ENCODE data around the gene RETSAT. TPM values are rescaled to one million over a fixed set of nuclear protein-coding genes. Genes with fewer than 3 reads are reported as not detected.

RETSAT gene
- total and polyA plus RNA-seq, 2 of the 13 experiments (the other 11 are each of a cell fraction or from before 2014, with no cell fraction given), result 46.7 to 61.0 TPM

DNA sequence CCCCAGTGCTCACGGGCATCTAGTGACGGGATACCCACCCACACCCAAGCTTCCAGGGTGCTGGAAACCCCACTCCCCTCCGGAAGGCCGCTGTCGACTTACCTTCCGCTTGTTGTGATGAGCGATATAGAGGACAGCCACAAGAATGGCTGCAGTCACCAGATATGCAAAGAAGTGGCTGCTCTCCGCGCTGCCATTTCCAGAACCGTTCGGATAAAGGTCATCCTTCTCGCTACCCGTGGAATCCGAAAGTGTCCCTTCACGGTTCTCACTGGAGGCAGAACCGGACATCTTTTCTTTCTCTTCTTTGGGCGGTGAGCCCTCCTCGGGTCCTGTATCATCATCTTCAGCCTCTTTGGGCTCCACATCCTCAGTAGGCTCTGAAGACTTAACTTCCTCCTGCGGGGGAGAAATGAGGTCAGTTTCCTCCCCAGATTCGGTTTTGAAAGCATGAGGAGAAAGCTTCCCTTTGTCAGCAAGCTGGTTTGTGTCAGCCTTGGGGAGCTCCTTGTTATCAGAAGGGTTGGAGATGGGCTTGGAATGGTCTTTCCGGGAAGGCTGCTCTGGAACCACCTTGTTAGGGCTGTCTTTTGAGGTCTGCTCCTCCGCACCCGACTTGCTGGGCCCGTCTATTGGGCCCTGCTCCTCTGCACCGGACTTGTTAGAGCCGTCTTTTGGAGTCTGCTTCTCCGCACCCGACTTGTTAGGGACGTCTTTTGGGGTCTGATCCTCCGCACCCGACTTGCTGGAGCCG, 27.7 kb downstream of the RETSAT start (continued):
- TF ChIP-seq, protein P1, sequence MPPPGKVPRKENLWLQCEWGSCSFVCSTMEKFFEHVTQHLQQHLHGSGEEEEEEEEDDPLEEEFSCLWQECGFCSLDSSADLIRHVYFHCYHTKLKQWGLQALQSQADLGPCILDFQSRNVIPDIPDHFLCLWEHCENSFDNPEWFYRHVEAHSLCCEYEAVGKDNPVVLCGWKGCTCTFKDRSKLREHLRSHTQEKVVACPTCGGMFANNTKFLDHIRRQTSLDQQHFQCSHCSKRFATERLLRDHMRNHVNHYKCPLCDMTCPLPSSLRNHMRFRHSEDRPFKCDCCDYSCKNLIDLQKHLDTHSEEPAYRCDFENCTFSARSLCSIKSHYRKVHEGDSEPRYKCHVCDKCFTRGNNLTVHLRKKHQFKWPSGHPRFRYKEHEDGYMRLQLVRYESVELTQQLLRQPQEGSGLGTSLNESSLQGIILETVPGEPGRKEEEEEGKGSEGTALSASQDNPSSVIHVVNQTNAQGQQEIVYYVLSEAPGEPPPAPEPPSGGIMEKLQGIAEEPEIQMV (CRISPR knock-in tag; IDR thresholded peaks at IDR 0.05; ENCODE audit: low read depth), result no peak
- TF ChIP-seq MEIS2 (CRISPR knock-in tag; IDR thresholded peaks at IDR 0.05) (0 out of 2 replicates have a peak, but pooled peaks have one; percentile 23), PHF8 (CRISPR knock-in tag; IDR thresholded peaks at IDR 0.05) (peak; percentile 42; the same call in 1 of the 2 replicates), ZNF792 (CRISPR knock-in tag; IDR thresholded peaks at IDR 0.05) (0 out of 2 replicates have a peak, but pooled peaks have one; percentile 33), MED8 (CRISPR knock-in tag; IDR thresholded peaks at IDR 0.05; ENCODE audit: insufficient replicate concordance) (no peak), ERF (CRISPR knock-in tag; IDR thresholded peaks at IDR 0.05) (no peak; the same call in 1 of the 2 replicates), SATB2 (CRISPR knock-in tag; IDR thresholded peaks at IDR 0.05) (no peak)
- TF ChIP-seq, protein P2, sequence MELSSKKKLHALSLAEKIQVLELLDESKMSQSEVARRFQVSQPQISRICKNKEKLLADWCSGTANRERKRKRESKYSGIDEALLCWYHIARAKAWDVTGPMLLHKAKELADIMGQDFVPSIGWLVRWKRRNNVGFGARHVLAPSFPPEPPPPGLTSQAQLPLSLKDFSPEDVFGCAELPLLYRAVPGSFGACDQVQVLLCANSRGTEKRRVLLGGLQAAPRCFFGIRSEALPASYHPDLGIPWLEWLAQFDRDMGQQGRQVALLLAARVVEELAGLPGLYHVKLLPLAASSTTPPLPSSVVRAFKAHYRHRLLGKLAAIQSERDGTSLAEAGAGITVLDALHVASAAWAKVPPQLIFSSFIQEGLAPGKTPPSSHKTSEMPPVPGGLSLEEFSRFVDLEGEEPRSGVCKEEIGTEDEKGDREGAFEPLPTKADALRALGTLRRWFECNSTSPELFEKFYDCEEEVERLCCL (CRISPR knock-in tag; IDR thresholded peaks at IDR 0.05; ENCODE audit: borderline replicate concordance), result no peak
- TF ChIP-seq, protein P3, sequence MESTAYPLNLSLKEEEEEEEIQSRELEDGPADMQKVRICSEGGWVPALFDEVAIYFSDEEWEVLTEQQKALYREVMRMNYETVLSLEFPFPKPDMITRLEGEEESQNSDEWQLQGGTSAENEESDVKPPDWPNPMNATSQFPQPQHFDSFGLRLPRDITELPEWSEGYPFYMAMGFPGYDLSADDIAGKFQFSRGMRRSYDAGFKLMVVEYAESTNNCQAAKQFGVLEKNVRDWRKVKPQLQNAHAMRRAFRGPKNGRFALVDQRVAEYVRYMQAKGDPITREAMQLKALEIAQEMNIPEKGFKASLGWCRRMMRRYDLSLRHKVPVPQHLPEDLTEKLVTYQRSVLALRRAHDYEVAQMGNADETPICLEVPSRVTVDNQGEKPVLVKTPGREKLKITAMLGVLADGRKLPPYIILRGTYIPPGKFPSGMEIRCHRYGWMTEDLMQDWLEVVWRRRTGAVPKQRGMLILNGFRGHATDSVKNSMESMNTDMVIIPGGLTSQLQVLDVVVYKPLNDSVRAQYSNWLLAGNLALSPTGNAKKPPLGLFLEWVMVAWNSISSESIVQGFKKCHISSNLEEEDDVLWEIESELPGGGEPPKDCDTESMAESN (CRISPR knock-in tag; conservative IDR thresholded peaks at IDR 0.05), result peak; percentile 70; the same call in 1 of the 2 replicates

All from HepG2 (cell line).